MCF 10A (cell line): ENCODE measurements around the gene FOXF1. TPM values are rescaled to one million over a fixed set of nuclear protein-coding genes. Genes with fewer than 3 reads are reported as not detected.

Source experiments
- BruUV-seq: library from RNA; stranded (reverse); fragments of 400-500 nt; replicated peaks from 2 replicates; lab custom pipeline; 2021; lab: Mats Ljungman, UMichigan
- CTCF ChIA-PET: fragments of 300-600 bp; sonication (Branson Sonifier 250); formaldehyde crosslinking; extraction: SDS; loops from one replicate; lab custom pipeline; 2021; ENCODE audit warnings: antibody characterized with exemption, inconsistent platforms; lab: Yijun Ruan, JAX
- POLR2A ChIA-PET: fragments of 300-600, 350-650 bp; sonication (Branson Sonifier 250); formaldehyde crosslinking; extraction: SDS; loops from one replicate; lab custom pipeline; 2020; ENCODE audit warnings: antibody characterized with exemption, inconsistent platforms; lab: Yijun Ruan, JAX
- DNase-seq: peaks from one replicate; pipeline ENCODE4 v3.0.0-alpha.2; 2018; ENCODE audit not compliant: unreplicated experiment
- H3K27ac Mint-ChIP-seq: one replicate; pipeline ENCODE4 v1.8.0; 2022; ENCODE audit warnings: mild to moderate bottlenecking, low read depth, mixed read lengths; ENCODE audit not compliant: unreplicated experiment
- H3K27me3 Mint-ChIP-seq: one replicate; pipeline ENCODE4 v1.8.0; 2022; ENCODE audit warnings: mixed read lengths; ENCODE audit not compliant: insufficient read depth, unreplicated experiment
- H3K36me3 Mint-ChIP-seq: one replicate; pipeline ENCODE4 v1.8.0; 2022; ENCODE audit warnings: mild to moderate bottlenecking, moderate library complexity, mixed read lengths; ENCODE audit not compliant: insufficient read depth, unreplicated experiment
- H3K4me1 Mint-ChIP-seq: one replicate; pipeline ENCODE4 v1.8.0; 2022; ENCODE audit warnings: mixed read lengths; ENCODE audit not compliant: insufficient read depth, unreplicated experiment
- H3K4me3 Mint-ChIP-seq: one replicate; pipeline ENCODE4 v1.8.0; 2022; ENCODE audit warnings: mild to moderate bottlenecking, moderate library complexity, mixed read lengths; ENCODE audit not compliant: unreplicated experiment
- H3K9me3 Mint-ChIP-seq: one replicate; pipeline ENCODE4 v1.8.0; 2022; ENCODE audit warnings: mixed read lengths; ENCODE audit not compliant: unreplicated experiment
- CTCF ChIP-seq: fragments of 200-600 bp; IDR thresholded peaks from one replicate; pipeline ENCODE4 v1.8.0; 2022; ENCODE audit warnings: antibody characterized with exemption, mild to moderate bottlenecking; ENCODE audit not compliant: unreplicated experiment
- intact Hi-C: fragments of 100-400 bp; cut with micrococcal nuclease; formaldehyde crosslinking; loops from 2 replicates; pipeline ENCODE4 v1.14.1; 2022
- total RNA-seq: library from RNA; stranded (reverse); gene quantifications from 2 replicates; pipeline ENCODE4 v1.2.3, GENCODE V29; 2022

FOXF1 gene
- total RNA-seq, 1 experiment from 2014 or later: not detected

GRCh38 chr16:86563469-86564345, 53.4 kb downstream of the FOXF1 start:
- H3K4me1 Mint-ChIP-seq: peaks cover 10% of the 10 kb centered on the region
- intact Hi-C loops: loop anchor here (1.0 to 10.0 kb wide), 10 partner anchors 246 to 1201 kb away; partner anchors contain the start of gene KLHDC4
- POLR2A ChIA-PET: interaction anchor here (0.6 to 2.5 kb wide), 11 partner anchors 457 to 824 kb away, joined by 3 to 13 read pairs (median 4); partner anchors contain the start of gene FBXO31
- BruUV-seq: no TSS peak
- no peaks in the 10 kb centered on the region for H3K9me3 Mint-ChIP-seq
- CTCF ChIA-PET: interaction anchor here (0.5 to 5.8 kb wide), 44 partner anchors 12 to 1375 kb away, joined by 3 to 88 read pairs (median 4); no protein-coding TSS in a partner anchor
- peak; percentile 88 for DNase-seq
- peaks cover 1% of the 10 kb centered on the region for H3K36me3 Mint-ChIP-seq
- peak overlapping the region; percentile 67 for H3K4me3 Mint-ChIP-seq
- H3K27ac Mint-ChIP-seq: peak overlapping the region; percentile 23
- TF ChIP-seq CTCF: peak; percentile 100
- H3K27me3 Mint-ChIP-seq: no peaks in the 10 kb centered on the region

Other genes starting within 250 kb of the FOXF1 start
- 30.7 and 39.1 TPM in 2 replicates for gene MTHFSD, start 44.7 kb downstream of the FOXF1 start, total RNA-seq
- gene FOXC2, start 56.3 kb downstream of the FOXF1 start, total RNA-seq: 16.8 and 22.5 TPM in 2 replicates
- 4.7 and 4.9 TPM in 2 replicates for gene FOXL1, start 68.0 kb downstream of the FOXF1 start, total RNA-seq